ENCODE data around the gene NSG2.
"Not testable (repeated sequence)": the region's sequence is repeated elsewhere in the genome, so short reads cannot be mapped to it uniquely, and the experiment has no call there.

NSG2 gene

DNA sequence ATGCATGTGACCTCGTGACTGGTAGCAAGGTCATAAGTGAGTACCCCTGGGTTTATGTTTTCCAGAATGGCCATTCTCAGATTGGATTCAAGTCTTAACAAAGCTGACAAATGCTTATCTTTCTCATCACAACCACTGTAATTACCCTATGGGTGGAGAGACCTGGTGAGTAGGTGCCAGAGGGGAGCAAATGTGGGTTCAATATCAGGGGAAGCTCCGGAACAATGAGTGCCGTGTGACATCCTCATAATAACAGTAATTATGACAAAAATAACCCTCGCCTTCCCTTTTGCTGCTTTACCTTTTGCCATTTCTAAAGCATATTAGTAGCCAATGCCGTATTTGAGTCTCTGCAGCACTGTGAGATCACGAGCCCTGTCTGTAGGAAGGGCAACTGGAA, 95.9 kb downstream of the NSG2 start:
- H3K27me3 ChIP-seq (ENCODE audit: control insufficient read depth in 1 of 2, insufficient read depth in 2 of 2, low read length in 2 of 2) = no peaks in the 10 kb centered on the region
- H3K36me3 ChIP-seq (ENCODE audit: insufficient read depth, low read length) = no peaks in the 10 kb centered on the region
- no peak overlapping the region for H3K27ac ChIP-seq (ENCODE audit: low read depth, low read length)
- H3K4me3 ChIP-seq (ENCODE audit: low read depth in 1 of 2, low read length in 2 of 2) = no peak overlapping the region
- no peaks in the 10 kb centered on the region for H3K9me3 ChIP-seq (ENCODE audit: low read length)
- H3K9ac ChIP-seq (ENCODE audit: low read length) = no peak overlapping the region
- H3K4me1 ChIP-seq (ENCODE audit: insufficient read depth, low read length) = no peaks in the 10 kb centered on the region

DNA sequence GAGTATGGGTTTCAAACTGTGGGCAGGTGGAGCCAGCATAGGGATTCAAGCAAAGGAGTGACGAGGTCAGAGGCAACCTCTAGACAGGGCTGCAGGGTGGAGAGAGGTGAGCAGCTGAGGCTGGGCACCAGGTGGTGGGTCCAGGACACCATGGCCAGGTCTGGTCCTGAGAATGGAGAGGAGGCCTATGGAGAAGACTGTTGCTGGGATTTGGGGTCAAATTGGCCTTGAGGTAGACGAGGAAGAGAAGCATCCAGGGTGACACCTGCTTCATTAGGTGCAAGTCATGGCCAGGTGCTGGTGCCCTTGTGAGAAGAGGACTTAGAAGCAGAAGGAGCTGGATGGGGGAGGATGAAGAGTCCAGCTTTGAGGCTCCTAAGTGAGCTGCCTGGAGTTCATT, 99.6 kb downstream of the NSG2 start:
- no peak overlapping the region for H3K9ac ChIP-seq (ENCODE audit: low read length)
- no peaks in the 10 kb centered on the region for H3K4me1 ChIP-seq (ENCODE audit: insufficient read depth, low read length)
- no peaks in the 10 kb centered on the region for H3K27me3 ChIP-seq (ENCODE audit: control insufficient read depth in 1 of 2, insufficient read depth in 2 of 2, low read length in 2 of 2)
- H3K36me3 ChIP-seq (ENCODE audit: insufficient read depth, low read length) = no peaks in the 10 kb centered on the region
- H3K9me3 ChIP-seq (ENCODE audit: low read length) = no peaks in the 10 kb centered on the region
- H3K27ac ChIP-seq (ENCODE audit: low read depth, low read length) = no peak overlapping the region
- H3K4me3 ChIP-seq (ENCODE audit: low read depth in 1 of 2, low read length in 2 of 2) = no peak overlapping the region

DNA sequence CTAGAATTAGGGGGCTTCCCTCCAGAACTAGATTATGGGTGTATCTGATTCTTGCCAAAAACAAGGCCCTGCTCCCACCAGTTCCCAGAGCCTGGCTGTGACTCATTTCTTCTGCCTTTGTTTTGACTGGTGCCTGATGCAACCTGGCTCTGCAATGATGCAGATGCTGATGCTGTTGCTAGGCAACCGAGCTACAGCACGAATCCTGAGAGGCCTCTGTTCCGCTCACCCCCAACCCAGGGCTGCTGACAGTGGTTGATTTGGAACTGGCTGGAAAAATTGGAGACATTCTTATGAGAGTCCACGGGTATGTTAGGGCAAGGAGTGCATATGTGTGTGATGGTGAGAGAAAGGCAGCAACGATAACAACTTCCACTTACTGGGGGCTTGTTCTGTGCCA, 100.3 kb downstream of the NSG2 start:
- Histone ChIP-seq H3K27me3 (ENCODE audit: control insufficient read depth in 1 of 2, insufficient read depth in 2 of 2, low read length in 2 of 2) (no peaks in the 10 kb centered on the region), H3K27ac (ENCODE audit: low read depth, low read length) (no peak overlapping the region), H3K36me3 (ENCODE audit: insufficient read depth, low read length) (no peaks in the 10 kb centered on the region), H3K4me1 (ENCODE audit: insufficient read depth, low read length) (no peaks in the 10 kb centered on the region), H3K4me3 (ENCODE audit: low read depth in 1 of 2, low read length in 2 of 2) (no peak overlapping the region), H3K9me3 (ENCODE audit: low read length) (no peaks in the 10 kb centered on the region), H3K9ac (ENCODE audit: low read length) (no peak overlapping the region)

DNA sequence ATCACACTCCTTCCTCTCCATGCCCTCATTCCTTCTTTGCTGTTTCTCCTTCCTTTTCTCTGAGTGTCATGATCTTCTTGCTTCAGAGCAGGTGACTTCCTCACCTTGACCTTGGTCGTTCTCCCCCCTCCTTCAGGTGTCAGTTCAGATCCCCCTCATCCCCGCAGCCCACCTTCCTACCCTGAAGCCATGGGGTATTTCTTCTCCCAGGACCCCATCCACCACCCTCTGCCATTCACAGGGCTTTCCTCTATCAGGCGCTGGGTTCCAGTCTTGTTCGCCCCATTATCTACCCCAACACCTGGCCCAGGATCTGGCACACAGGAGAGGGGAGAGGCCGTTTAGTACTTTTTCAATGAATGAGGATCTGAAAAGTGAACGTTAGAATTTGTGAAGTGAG, 101.0 kb downstream of the NSG2 start:
- no peaks in the 10 kb centered on the region for H3K9me3 ChIP-seq (ENCODE audit: low read length)
- H3K27ac ChIP-seq (ENCODE audit: low read depth, low read length) = no peak overlapping the region
- no peaks in the 10 kb centered on the region for H3K27me3 ChIP-seq (ENCODE audit: control insufficient read depth in 1 of 2, insufficient read depth in 2 of 2, low read length in 2 of 2)
- H3K4me1 ChIP-seq (ENCODE audit: insufficient read depth, low read length) = no peaks in the 10 kb centered on the region
- H3K9ac ChIP-seq (ENCODE audit: low read length) = no peak overlapping the region
- no peak overlapping the region for H3K4me3 ChIP-seq (ENCODE audit: low read depth in 1 of 2, low read length in 2 of 2)
- H3K36me3 ChIP-seq (ENCODE audit: insufficient read depth, low read length) = no peaks in the 10 kb centered on the region

DNA sequence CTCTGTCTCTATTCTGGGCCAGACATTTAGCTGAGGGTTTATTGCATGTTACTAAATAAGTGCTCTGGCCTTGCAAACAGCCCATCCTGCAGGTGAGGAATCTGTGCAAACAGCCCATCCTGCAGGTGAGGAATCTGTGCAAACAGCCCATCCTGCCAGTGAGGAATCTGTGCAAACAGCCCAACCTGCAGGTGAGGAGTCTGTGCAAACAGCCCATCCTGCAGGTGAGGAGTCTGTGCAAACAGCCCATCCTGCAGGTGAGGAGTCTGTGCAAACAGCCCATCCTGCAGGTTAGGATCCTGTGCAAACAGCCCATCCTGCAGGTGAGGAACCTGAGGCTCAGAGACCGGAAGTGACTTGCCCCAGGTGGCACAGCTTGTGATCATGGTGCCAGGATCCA, 101.5 kb downstream of the NSG2 start:
- H3K9ac ChIP-seq (ENCODE audit: low read length); H3K27me3 ChIP-seq (ENCODE audit: control insufficient read depth in 1 of 2, insufficient read depth in 2 of 2, low read length in 2 of 2); H3K4me3 ChIP-seq (ENCODE audit: low read depth in 1 of 2, low read length in 2 of 2); H3K4me1 ChIP-seq (ENCODE audit: insufficient read depth, low read length); H3K9me3 ChIP-seq (ENCODE audit: low read length); H3K36me3 ChIP-seq (ENCODE audit: insufficient read depth, low read length); H3K27ac ChIP-seq (ENCODE audit: low read depth, low read length): not testable (repeated sequence)

DNA sequence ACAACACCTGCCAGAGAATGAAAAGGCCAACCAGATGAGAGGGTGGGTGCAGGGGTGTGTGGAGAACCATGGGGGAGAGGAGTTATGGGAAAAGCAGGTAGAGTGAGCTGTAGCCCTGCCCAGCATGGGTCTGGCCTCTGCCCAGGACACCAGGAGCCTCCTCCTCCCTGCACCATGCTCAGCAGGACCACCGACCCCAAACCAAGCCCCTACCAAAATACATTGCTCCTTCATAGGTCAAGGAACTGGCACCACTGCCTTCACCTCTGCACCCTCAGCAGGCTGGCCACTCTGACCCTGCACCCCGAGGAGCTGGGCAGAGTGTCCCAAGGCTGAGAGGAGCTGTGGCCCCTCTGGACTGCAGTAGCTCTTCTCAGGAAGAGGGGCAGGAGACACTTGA, 102.0 kb downstream of the NSG2 start:
- H3K9me3 ChIP-seq (ENCODE audit: low read length) = no peaks in the 10 kb centered on the region
- H3K4me3 ChIP-seq (ENCODE audit: low read depth in 1 of 2, low read length in 2 of 2) = no peak overlapping the region
- H3K27me3 ChIP-seq (ENCODE audit: control insufficient read depth in 1 of 2, insufficient read depth in 2 of 2, low read length in 2 of 2) = no peaks in the 10 kb centered on the region
- no peaks in the 10 kb centered on the region for H3K36me3 ChIP-seq (ENCODE audit: insufficient read depth, low read length)
- no peak overlapping the region for H3K27ac ChIP-seq (ENCODE audit: low read depth, low read length)
- no peak overlapping the region for H3K9ac ChIP-seq (ENCODE audit: low read length)
- H3K4me1 ChIP-seq (ENCODE audit: insufficient read depth, low read length) = no peaks in the 10 kb centered on the region

DNA sequence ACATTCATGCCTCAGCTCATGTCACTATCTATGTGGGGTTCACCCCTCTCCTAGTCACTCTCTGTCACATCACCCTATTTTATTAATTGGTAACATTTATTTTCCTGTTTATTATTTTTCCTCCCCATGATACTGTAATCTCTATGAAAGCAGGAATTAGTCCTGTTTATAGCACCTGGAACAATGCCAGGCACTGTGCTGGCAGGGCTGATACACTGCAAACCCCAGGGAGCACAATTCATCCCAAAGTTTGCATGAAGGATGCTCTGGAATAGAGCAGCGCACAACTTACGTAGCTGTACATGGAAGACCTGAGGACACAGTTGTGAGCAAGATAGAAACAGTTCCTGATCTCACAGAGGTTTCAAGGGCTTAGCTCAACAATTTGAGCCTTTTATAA, 103.2 kb downstream of the NSG2 start:
- Histone ChIP-seq H3K27me3 (ENCODE audit: control insufficient read depth in 1 of 2, insufficient read depth in 2 of 2, low read length in 2 of 2) (no peaks in the 10 kb centered on the region), H3K36me3 (ENCODE audit: insufficient read depth, low read length) (no peaks in the 10 kb centered on the region), H3K4me3 (ENCODE audit: low read depth in 1 of 2, low read length in 2 of 2) (no peak overlapping the region), H3K9me3 (ENCODE audit: low read length) (no peaks in the 10 kb centered on the region), H3K4me1 (ENCODE audit: insufficient read depth, low read length) (no peaks in the 10 kb centered on the region), H3K9ac (ENCODE audit: low read length) (no peak overlapping the region), H3K27ac (ENCODE audit: low read depth, low read length) (no peak overlapping the region)

DNA sequence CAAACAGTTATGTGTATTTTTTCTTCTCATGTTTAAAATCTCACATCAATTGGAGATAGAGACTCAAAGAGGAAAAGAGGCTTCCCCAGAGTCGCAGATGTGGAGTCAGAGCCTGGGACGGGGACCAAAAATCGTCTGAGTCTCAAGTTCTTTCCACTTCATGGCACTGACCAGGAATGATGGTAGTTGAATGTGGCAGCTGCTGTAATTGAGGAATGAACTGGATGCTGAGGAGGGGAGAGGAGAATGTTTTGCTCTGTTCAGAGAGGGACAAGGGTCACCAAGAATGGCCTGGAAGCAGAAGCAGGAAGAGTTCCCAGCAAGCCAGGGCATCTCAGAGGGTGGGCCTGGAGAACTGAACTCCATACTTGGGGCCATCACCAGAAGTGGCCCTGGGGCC, 103.9 kb downstream of the NSG2 start:
- no peaks in the 10 kb centered on the region for H3K27me3 ChIP-seq (ENCODE audit: control insufficient read depth in 1 of 2, insufficient read depth in 2 of 2, low read length in 2 of 2)
- no peaks in the 10 kb centered on the region for H3K36me3 ChIP-seq (ENCODE audit: insufficient read depth, low read length)
- no peaks in the 10 kb centered on the region for H3K4me1 ChIP-seq (ENCODE audit: insufficient read depth, low read length)
- H3K4me3 ChIP-seq (ENCODE audit: low read depth in 1 of 2, low read length in 2 of 2) = no peak overlapping the region
- peaks cover 3% of the 10 kb centered on the region for H3K9me3 ChIP-seq (ENCODE audit: low read length)
- H3K9ac ChIP-seq (ENCODE audit: low read length) = no peak overlapping the region
- no peak overlapping the region for H3K27ac ChIP-seq (ENCODE audit: low read depth, low read length)

DNA sequence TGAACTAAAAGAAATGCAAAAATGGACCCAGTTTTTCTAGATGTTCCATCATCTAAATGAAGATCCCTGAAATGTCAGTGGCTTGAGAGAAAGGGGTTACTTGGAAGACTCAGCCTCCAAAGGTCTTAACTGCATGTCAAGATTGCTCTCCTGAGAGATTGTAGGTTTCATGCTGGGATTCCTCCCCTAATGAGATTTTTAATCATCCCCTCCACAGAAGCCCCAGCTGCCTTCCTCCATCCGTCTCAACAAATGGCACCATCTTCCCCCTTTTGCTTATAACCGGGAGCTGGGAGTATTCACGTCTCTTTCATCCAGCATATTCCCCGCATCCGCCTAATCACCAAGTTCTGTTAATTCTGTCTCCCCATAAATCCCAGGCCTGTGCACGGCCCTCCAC, 104.5 kb downstream of the NSG2 start:
- Histone ChIP-seq H3K9me3 (ENCODE audit: low read length) (peaks cover 8% of the 10 kb centered on the region), H3K36me3 (ENCODE audit: insufficient read depth, low read length) (no peaks in the 10 kb centered on the region), H3K9ac (ENCODE audit: low read length) (no peak overlapping the region), H3K27me3 (ENCODE audit: control insufficient read depth in 1 of 2, insufficient read depth in 2 of 2, low read length in 2 of 2) (no peaks in the 10 kb centered on the region), H3K4me1 (ENCODE audit: insufficient read depth, low read length) (no peaks in the 10 kb centered on the region), H3K27ac (ENCODE audit: low read depth, low read length) (no peak overlapping the region), H3K4me3 (ENCODE audit: low read depth in 1 of 2, low read length in 2 of 2) (no peak overlapping the region)

DNA sequence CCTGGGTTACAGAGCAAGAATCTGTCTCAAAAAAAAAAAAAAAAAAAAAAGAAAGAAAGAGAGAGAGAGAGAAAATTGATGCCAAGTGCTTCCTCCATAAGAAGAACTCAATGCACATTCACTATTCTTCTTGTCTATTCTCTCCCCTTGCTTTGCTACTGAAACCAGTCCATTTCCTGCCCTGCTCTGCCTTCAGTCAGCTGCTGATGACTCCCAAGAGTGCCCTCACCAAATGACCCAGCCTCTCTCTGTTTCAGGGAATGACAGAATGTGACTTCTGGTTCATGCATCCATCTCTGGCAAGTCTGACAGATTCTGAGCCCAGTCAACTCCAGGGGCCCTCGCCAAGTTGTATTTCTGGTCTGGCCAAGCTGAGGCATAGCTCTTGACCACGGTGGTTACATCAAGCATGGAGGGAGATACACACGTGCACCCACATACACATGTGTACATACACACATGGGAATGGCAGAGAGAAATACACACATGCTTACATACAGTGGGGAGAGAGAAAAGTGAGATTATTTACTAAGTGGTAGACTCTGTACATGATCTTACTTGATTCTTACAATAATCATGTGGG, 106.2 kb downstream of the NSG2 start:
- no peaks in the 10 kb centered on the region for H3K27me3 ChIP-seq (ENCODE audit: control insufficient read depth in 1 of 2, insufficient read depth in 2 of 2, low read length in 2 of 2)
- H3K36me3 ChIP-seq (ENCODE audit: insufficient read depth, low read length) = no peaks in the 10 kb centered on the region
- H3K4me1 ChIP-seq (ENCODE audit: insufficient read depth, low read length) = no peaks in the 10 kb centered on the region
- peaks cover 8% of the 10 kb centered on the region for H3K9me3 ChIP-seq (ENCODE audit: low read length)
- no peak overlapping the region for H3K27ac ChIP-seq (ENCODE audit: low read depth, low read length)
- H3K4me3 ChIP-seq (ENCODE audit: low read depth in 1 of 2, low read length in 2 of 2) = no peak overlapping the region
- H3K9ac ChIP-seq (ENCODE audit: low read length) = no peak overlapping the region

DNA sequence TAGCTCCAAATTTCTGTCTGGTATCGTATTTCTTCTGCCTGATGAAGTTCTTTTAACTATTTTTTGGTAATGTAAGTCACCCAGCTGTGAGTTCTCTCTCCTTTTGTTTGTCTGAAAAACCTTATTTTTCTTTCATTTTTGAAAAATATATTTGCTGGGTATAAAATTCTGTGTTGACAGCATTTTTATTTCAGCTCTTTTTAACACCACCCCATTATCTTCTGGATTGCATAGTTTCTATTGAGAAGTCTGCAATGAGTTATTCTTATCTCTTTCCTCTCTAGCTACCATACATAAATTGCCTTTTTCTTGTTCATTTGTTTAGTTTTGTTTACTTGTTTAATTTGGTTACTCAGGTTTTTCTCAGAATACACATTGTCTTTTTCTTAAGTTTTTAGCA, 109.1 kb downstream of the NSG2 start:
- peaks cover 8% of the 10 kb centered on the region for H3K9me3 ChIP-seq (ENCODE audit: low read length)
- H3K27ac ChIP-seq (ENCODE audit: low read depth, low read length) = no peak overlapping the region
- H3K9ac ChIP-seq (ENCODE audit: low read length) = no peak overlapping the region
- H3K27me3 ChIP-seq (ENCODE audit: control insufficient read depth in 1 of 2, insufficient read depth in 2 of 2, low read length in 2 of 2) = no peaks in the 10 kb centered on the region
- H3K36me3 ChIP-seq (ENCODE audit: insufficient read depth, low read length) = no peaks in the 10 kb centered on the region
- H3K4me1 ChIP-seq (ENCODE audit: insufficient read depth, low read length) = no peaks in the 10 kb centered on the region
- no peak overlapping the region for H3K4me3 ChIP-seq (ENCODE audit: low read depth in 1 of 2, low read length in 2 of 2)

DNA sequence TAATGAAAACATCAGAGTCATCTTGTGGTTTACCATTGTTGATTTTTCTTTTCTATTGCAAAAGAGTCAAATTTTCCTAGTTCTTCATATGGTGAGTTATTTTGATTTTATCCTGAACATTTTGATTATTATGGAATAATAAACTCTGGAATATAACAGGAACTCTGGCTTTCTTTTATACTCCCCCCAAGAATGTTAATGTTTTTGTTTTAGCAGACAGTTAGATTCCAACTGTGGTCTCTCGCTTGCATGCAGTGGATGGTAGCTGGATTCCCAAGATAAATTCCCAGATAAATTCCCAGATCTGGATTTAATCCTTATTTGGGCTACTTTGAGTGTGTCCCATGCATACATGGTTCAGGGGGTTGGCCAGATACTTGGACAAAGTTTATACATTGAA, 109.8 kb downstream of the NSG2 start:
- Histone ChIP-seq H3K4me1 (ENCODE audit: insufficient read depth, low read length) (no peaks in the 10 kb centered on the region), H3K27me3 (ENCODE audit: control insufficient read depth in 1 of 2, insufficient read depth in 2 of 2, low read length in 2 of 2) (no peaks in the 10 kb centered on the region), H3K4me3 (ENCODE audit: low read depth in 1 of 2, low read length in 2 of 2) (no peak overlapping the region), H3K9ac (ENCODE audit: low read length) (no peak overlapping the region), H3K9me3 (ENCODE audit: low read length) (peaks cover 8% of the 10 kb centered on the region), H3K36me3 (ENCODE audit: insufficient read depth, low read length) (no peaks in the 10 kb centered on the region), H3K27ac (ENCODE audit: low read depth, low read length) (no peak overlapping the region)

Measured in muscle layer of colon (tissue), 2 donors.